Coronary artery (tissue), 2 donors: ENCODE data around the gene DCLK1.

Experiments
- DNase-seq: peaks from one replicate; pipeline ENCODE4 v3.0.0-alpha.2; 2017; ENCODE audit warnings: low spot score
- H3K27ac ChIP-seq, 2 donors: fragments of 200-600 bp; sonication (generic); one replicate each; pipeline ENCODE4 v1.5.1; 2016 to 2019
- H3K4me3 ChIP-seq: fragments of 200-600 bp; sonication (generic); 2 replicates; pipeline ENCODE4 v1.5.1; 2016; ENCODE audit warnings: mild to moderate bottlenecking, moderate library complexity
- CTCF ChIP-seq: fragments of 200-600 bp; sonication (generic); IDR thresholded peaks from one replicate; pipeline ENCODE4 v1.5.1; 2019; ENCODE audit warnings: antibody characterized with exemption

Gene DCLK1

GRCh38 chr13:35804901-35805300, 326.3 kb downstream of the DCLK1 start:
- no peak for DNase-seq
- H3K27ac ChIP-seq = no peak overlapping the region
- no peak overlapping the region for H3K4me3 ChIP-seq
- TF ChIP-seq CTCF = no peak

- no peak overlapping the region for H3K27ac ChIP-seq
- TF ChIP-seq CTCF = no peak
- DNase-seq = no peak
- no peak overlapping the region for H3K4me3 ChIP-seq
Measured at GRCh38 chr13:35797991-35798390, 333.2 kb downstream of the DCLK1 start.

- Histone ChIP-seq H3K4me3 (no peak overlapping the region), H3K27ac (no peak overlapping the region)
- TF ChIP-seq CTCF = no peak
- DNase-seq = no peak
Measured at GRCh38 chr13:35797244-35797643, 333.9 kb downstream of the DCLK1 start.

GRCh38 chr13:35796623-35797022, 334.6 kb downstream of the DCLK1 start:
- no peak for DNase-seq
- no peak overlapping the region for H3K4me3 ChIP-seq
- no peak for TF ChIP-seq CTCF
- no peak overlapping the region for H3K27ac ChIP-seq

DNA sequence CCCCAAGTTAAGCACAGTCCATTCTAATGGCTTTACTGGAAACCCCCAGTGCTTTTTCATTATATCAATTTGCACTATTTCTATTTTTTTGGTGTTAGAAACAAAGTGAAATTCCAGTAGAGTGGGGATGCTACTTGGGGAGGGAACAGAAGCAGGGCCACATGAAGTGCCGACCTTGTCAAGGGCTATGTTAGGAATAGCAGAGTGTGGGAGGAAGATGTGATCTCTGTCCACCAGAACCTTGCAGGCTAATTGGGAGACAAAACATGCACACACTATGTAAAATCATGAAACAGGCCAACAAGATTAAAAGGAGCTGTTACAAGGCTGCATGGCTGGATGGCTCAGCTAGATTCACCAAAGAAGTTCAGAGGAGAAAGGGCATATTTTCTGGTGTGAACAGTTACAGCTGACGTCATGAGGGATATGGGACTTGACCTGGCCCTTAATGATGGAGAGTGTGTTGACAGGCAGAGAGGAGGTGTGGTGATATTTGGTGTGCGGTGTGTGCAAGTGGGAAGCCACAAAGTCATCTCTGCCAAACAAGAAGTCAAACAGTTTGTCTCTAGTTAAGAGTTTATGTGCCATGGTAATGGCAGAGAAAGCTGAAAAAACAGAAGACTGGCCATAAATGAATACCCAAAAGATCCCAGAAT, 336.3 kb downstream of the DCLK1 start:
- no peak for TF ChIP-seq CTCF
- Histone ChIP-seq H3K27ac (no peak overlapping the region), H3K4me3 (no peak overlapping the region)
- DNase-seq = no peak

GRCh38 chr13:35793823-35794222, 337.4 kb downstream of the DCLK1 start:
- no peak for TF ChIP-seq CTCF
- Histone ChIP-seq H3K4me3 (no peak overlapping the region), H3K27ac (no peak overlapping the region)
- DNase-seq = no peak

DNA sequence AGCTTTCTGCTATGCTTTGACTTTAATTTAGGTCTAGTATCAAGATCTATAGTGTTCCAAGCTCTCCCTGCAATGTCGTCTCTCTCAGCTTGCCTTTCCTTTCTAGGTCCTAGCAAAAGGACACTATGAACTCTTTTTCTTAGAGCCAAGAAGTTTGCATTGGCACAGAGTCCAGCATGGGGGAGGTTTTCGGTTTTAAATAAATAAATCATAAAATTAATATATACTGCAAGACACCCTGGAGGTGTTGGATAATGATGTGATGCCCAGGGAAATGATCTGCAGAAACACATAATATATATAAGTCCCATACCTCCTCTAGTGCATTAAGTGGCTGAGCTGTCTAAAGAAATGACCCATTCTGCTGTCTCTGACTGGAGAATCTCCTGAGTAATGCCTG, 338.3 kb downstream of the DCLK1 start:
- TF ChIP-seq CTCF = no peak
- H3K4me3 ChIP-seq = no peak overlapping the region
- DNase-seq = no peak
- H3K27ac ChIP-seq = no peak overlapping the region
